HepG2 (cell line): ENCODE data around the gene MTUS2. TPM values are rescaled to one million over a fixed set of nuclear protein-coding genes. Genes with fewer than 3 reads are reported as not detected.

ENCODE experiments used
- CENPX ChIP-seq: sonication (generic); formaldehyde crosslinking; IDR thresholded peaks from 2 replicates; pipeline ENCODE4 v1.9.0; 2021; ENCODE audit warnings: mild to moderate bottlenecking, missing genetic modification reagents, moderate library complexity
- KDM2A ChIP-seq: sonication (generic); formaldehyde crosslinking; IDR thresholded peaks from 2 replicates; pipeline ENCODE4 v1.4.0; 2020; ENCODE audit warnings: low read depth, missing genetic modification reagents, borderline replicate concordance
- KMT2B ChIP-seq: IDR thresholded peaks from 2 replicates; pipeline ENCODE4 v1.6.1; 2016; ENCODE audit warnings: missing genetic modification reagents, missing compliant biosample characterization
- MTA3 ChIP-seq: sonication (generic); formaldehyde crosslinking; IDR thresholded peaks from 2 replicates; pipeline ENCODE4 v1.4.0; 2020; ENCODE audit warnings: missing genetic modification reagents
- MXI1 ChIP-seq: IDR thresholded peaks from 3 replicates; pipeline ENCODE4 v1.6.1; 2012; ENCODE audit warnings: low read depth, low read length, inconsistent platforms, borderline replicate concordance
- NKX3-1 ChIP-seq: sonication (generic); formaldehyde crosslinking; IDR thresholded peaks from 2 replicates; pipeline ENCODE4 v1.5.0; 2020; ENCODE audit warnings: missing genetic modification reagents
- POLR2A ChIP-seq, 2 experiments: IDR thresholded peaks; 2 replicates each; pipeline ENCODE4 v1.6.1; 2011; ENCODE audit warnings: low read depth in 2 of 2, low read length in 2 of 2, mild to moderate bottlenecking in 1 of 2, moderate library complexity in 1 of 2; ENCODE audit not compliant: insufficient read depth in 1 of 2
- REL ChIP-seq: sonication (generic); formaldehyde crosslinking; conservative IDR thresholded peaks from 2 replicates; pipeline ENCODE4 v1.8.0; 2022; ENCODE audit warnings: mild to moderate bottlenecking, missing genetic modification reagents, moderate library complexity
- TBX2 ChIP-seq: sonication (generic); formaldehyde crosslinking; IDR thresholded peaks from 2 replicates; pipeline ENCODE4 v1.5.0; 2020; ENCODE audit warnings: missing genetic modification reagents, mild to moderate bottlenecking, borderline replicate concordance
- TEAD3 ChIP-seq: optimal IDR thresholded peaks from 2 replicates; pipeline ENCODE3; 2016; ENCODE audit warnings: borderline replicate concordance
- TRAFD1 ChIP-seq: sonication (generic); formaldehyde crosslinking; IDR thresholded peaks from 2 replicates; pipeline ENCODE4 v1.5.1; 2020; ENCODE audit warnings: missing genetic modification reagents, mild to moderate bottlenecking, borderline replicate concordance
- U2AF1 ChIP-seq: fragments of 200-400 bp; formaldehyde crosslinking; optimal IDR thresholded peaks from 2 replicates; pipeline ENCODE3; 2017; ENCODE audit warnings: mild to moderate bottlenecking, low read depth, low read length
- U2AF2 ChIP-seq: fragments of 200-400 bp; formaldehyde crosslinking; IDR thresholded peaks from 2 replicates; pipeline ENCODE4 v1.6.1; 2017; ENCODE audit warnings: low read depth, mild to moderate bottlenecking, low read length
- USF2 ChIP-seq, 2 experiments: sonication (generic) in 1 of 2; formaldehyde crosslinking in 1 of 2; IDR thresholded peaks; 2 replicates each; pipeline versions ENCODE4 v1.5.1 to v1.6.1; 2011 to 2020; ENCODE audit warnings: borderline replicate concordance in 1 of 2, low read depth in 1 of 2, low read length in 1 of 2, mild to moderate bottlenecking in 1 of 2, missing genetic modification reagents in 1 of 2, moderate library complexity in 1 of 2
- ZBTB20 ChIP-seq: sonication (generic); formaldehyde crosslinking; IDR thresholded peaks from 2 replicates; pipeline ENCODE4 v1.8.1; 2023; ENCODE audit warnings: missing genetic modification reagents, low read depth, mild to moderate bottlenecking, borderline replicate concordance
- ZGPAT ChIP-seq: IDR thresholded peaks from 2 replicates; pipeline ENCODE4 v1.6.1; 2016; ENCODE audit warnings: mild to moderate bottlenecking
- ZNF180 ChIP-seq: sonication (generic); formaldehyde crosslinking; IDR thresholded peaks from 2 replicates; pipeline ENCODE4 v1.4.0; 2020; ENCODE audit warnings: low read depth, missing genetic modification reagents, borderline replicate concordance
- ZNF251 ChIP-seq: sonication (generic); formaldehyde crosslinking; IDR thresholded peaks from 2 replicates; pipeline ENCODE4 v1.9.0; 2021; ENCODE audit warnings: mild to moderate bottlenecking, missing genetic modification reagents
- ZNF484 ChIP-seq: sonication (generic); formaldehyde crosslinking; IDR thresholded peaks from 2 replicates; pipeline ENCODE4 v1.5.1; 2020; ENCODE audit warnings: mild to moderate bottlenecking, low read depth, missing genetic modification reagents, borderline replicate concordance
- ZNF557 ChIP-seq: sonication (generic); formaldehyde crosslinking; IDR thresholded peaks from 2 replicates; pipeline ENCODE4 v1.4.0; 2020; ENCODE audit warnings: missing genetic modification reagents
- ZNF746 ChIP-seq: sonication (generic); formaldehyde crosslinking; IDR thresholded peaks from 2 replicates; pipeline ENCODE4 v1.8.0; 2022; ENCODE audit warnings: mild to moderate bottlenecking, missing genetic modification reagents
- ZNF800 ChIP-seq: sonication (generic); formaldehyde crosslinking; IDR thresholded peaks from 2 replicates; pipeline ENCODE4 v1.4.0; 2020; ENCODE audit warnings: missing genetic modification reagents
- ZSCAN9 ChIP-seq: IDR thresholded peaks from 2 replicates; pipeline ENCODE4 v1.6.1; 2016; ENCODE audit warnings: borderline replicate concordance
- polyA plus RNA-seq, 8 experiments: library from polyadenylated mRNA; depleted of rRNA in 3 of 8; stranded (reverse) in 7 of 8; unstranded in 1 of 8; fragments of >200 nt; fragmentation: Illumina TruSeq in 4 of 8; extraction: Trizol in 4 of 8; gene quantifications; 2 replicates each; pipeline versions ENCODE4 v1.2.1 to v1.2.3, GENCODE V29; 2011 to 2016; ENCODE audit warnings: low read depth in 4 of 8, missing spikeins in 1 of 8, mixed read lengths in 1 of 8; ENCODE audit not compliant: insufficient read depth in 1 of 8
- total RNA-seq, 5 experiments: library from RNA; depleted of rRNA; stranded (reverse); fragments of >200 nt; fragmentation: Illumina TruSeq; extraction: Trizol; gene quantifications; 2 replicates each; pipeline ENCODE4 v1.2.3, GENCODE V29; 2016; ENCODE audit warnings: low read depth in 1 of 5

MTUS2 gene
- total and polyA plus RNA-seq, 2 of the 13 experiments (the other 11 are each of a cell fraction or from before 2014, with no cell fraction given), result not detected

GRCh38 chr13:29508130-29508875 lies 688.2 kb downstream of the MTUS2 start (continued):
- TF ChIP-seq CENPX, result no peak
- no peak for TF ChIP-seq ZNF746 (CRISPR knock-in tag)
- TF ChIP-seq ZNF800 (CRISPR knock-in tag), result no peak
- no peak for TF ChIP-seq ZBTB20 (CRISPR knock-in tag)
- TF ChIP-seq USF2 (IDR thresholded peaks at IDR 0.05; ENCODE audit: low read depth, low read length), result no peak
- TF ChIP-seq USF2 (CRISPR knock-in tag; IDR thresholded peaks at IDR 0.05; ENCODE audit: borderline replicate concordance), result 0 out of 2 replicates have a peak, but pooled peaks have one; percentile 24
- no peak for TF ChIP-seq POLR2A (IDR thresholded peaks at IDR 0.05; ENCODE audit: insufficient read depth in 1 of 2, low read depth in 2 of 2, low read length in 2 of 2)
- TF ChIP-seq MXI1, result no peak
- TF ChIP-seq TBX2 (CRISPR knock-in tag), result peak; percentile 43; the same call in 1 of the 2 replicates
- no peak for TF ChIP-seq MTA3 (CRISPR knock-in tag)
- no peak for TF ChIP-seq TRAFD1 (CRISPR knock-in tag)
- no peak for TF ChIP-seq ZNF180 (CRISPR knock-in tag)
- TF ChIP-seq ZNF557 (CRISPR knock-in tag), result no peak
- no peak for TF ChIP-seq ZSCAN9 (CRISPR knock-in tag)
- no peak for TF ChIP-seq U2AF1
- no peak for TF ChIP-seq NKX3-1 (CRISPR knock-in tag)
- TF ChIP-seq KDM2A (CRISPR knock-in tag), result peak; percentile 48; the same call in 1 of the 2 replicates
- TF ChIP-seq ZNF251 (CRISPR knock-in tag), result no peak
- no peak for TF ChIP-seq TEAD3 (CRISPR knock-in tag)
- TF ChIP-seq U2AF2, result no peak
- TF ChIP-seq REL (CRISPR knock-in tag), result no peak
- no peak for TF ChIP-seq ZGPAT
- TF ChIP-seq KMT2B (CRISPR knock-in tag), result no peak
- no peak for TF ChIP-seq ZNF484 (CRISPR knock-in tag)
